Smooth muscle cell (in vitro differentiated cells): Measurements from ENCODE around the gene NCAM1. TPM values are rescaled to one million over a fixed set of nuclear protein-coding genes. Genes with fewer than 3 reads are reported as not detected.

ENCODE experiments used
- DNase-seq: peaks from one replicate; lab custom pipeline; 2025; ENCODE audit not compliant: unreplicated experiment; lab: John Stamatoyannopoulos, UW
- H2AFZ ChIP-seq: fragments of 200-600 bp; sonication (generic); 2 replicates; pipeline ENCODE4 v1.6.0; 2016; ENCODE audit warnings: antibody characterized with exemption, low read depth, mild to moderate bottlenecking
- H3F3A ChIP-seq: fragments of 200-600 bp; sonication (generic); 2 replicates; pipeline ENCODE4 v1.6.0; 2017; ENCODE audit warnings: antibody characterized with exemption, low read depth
- H3K27ac ChIP-seq: fragments of 200-600 bp; sonication (generic); 2 replicates; pipeline ENCODE4 v1.5.1; 2016; ENCODE audit warnings: low read depth, mild to moderate bottlenecking
- H3K27me3 ChIP-seq: fragments of 200-600 bp; sonication (generic); 2 replicates; pipeline ENCODE4 v1.6.1; 2016; ENCODE audit warnings: low read depth, mild to moderate bottlenecking
- H3K36me3 ChIP-seq: fragments of 200-600 bp; sonication (generic); 2 replicates; pipeline ENCODE4 v1.5.1; 2016; ENCODE audit warnings: low read depth
- H3K4me1 ChIP-seq: fragments of 200-600 bp; sonication (generic); 2 replicates; pipeline ENCODE4 v1.5.1; 2016; ENCODE audit warnings: low read depth
- H3K4me2 ChIP-seq: fragments of 200-600 bp; sonication (generic); 2 replicates; pipeline ENCODE4 v1.6.0; 2016; ENCODE audit warnings: mild to moderate bottlenecking
- H3K4me3 ChIP-seq: fragments of 200-600 bp; sonication (generic); 2 replicates; pipeline ENCODE4 v1.5.1; 2016; ENCODE audit warnings: mild to moderate bottlenecking
- H3K79me2 ChIP-seq: fragments of 200-600 bp; sonication (generic); 2 replicates; pipeline ENCODE4 v1.6.0; 2016; ENCODE audit warnings: low read depth, mild to moderate bottlenecking
- H3K9ac ChIP-seq: fragments of 200-600 bp; sonication (generic); 2 replicates; pipeline ENCODE4 v1.6.0; 2016; ENCODE audit warnings: low read depth
- H3K9me3 ChIP-seq: fragments of 200-600 bp; sonication (generic); replicated peaks from 2 replicates; pipeline ENCODE4 v1.5.1; 2016; ENCODE audit warnings: low read depth
- H4K20me1 ChIP-seq: fragments of 200-600 bp; sonication (generic); 2 replicates; pipeline ENCODE4 v1.6.0; 2016; ENCODE audit warnings: low read depth
- WGBS: methylation state at CpG from one replicate; pipeline ENCODE4 v1.1.7; 2016; ENCODE audit warnings: low lambda C conversion rate; 5-methylcytosine and 5-hydroxymethylcytosine counted together
- polyA plus RNA-seq: library from polyadenylated mRNA; unstranded; fragments of >200 nt; fragmentation: Nextera tagmentation; extraction: Ambion mirVana; gene quantifications from 2 replicates; pipeline ENCODE4 v1.2.1, GENCODE V29; 2016
- total RNA-seq: library from RNA; depleted of rRNA; stranded (reverse); fragments of >200 nt; gene quantifications from 2 replicates; pipeline ENCODE4 v1.2.3, GENCODE V29; 2014
- TF ChIP-seq, protein P1 (sequence below): fragments of 200-600 bp; sonication (generic); IDR thresholded peaks from 2 replicates; pipeline ENCODE4 v1.5.1; 2017; ENCODE audit warnings: borderline replicate concordance, mild to moderate bottlenecking, antibody characterized with exemption; ENCODE audit not compliant: insufficient read depth, poor library complexity, severe bottlenecking

NCAM1 gene
- total and polyA plus RNA-seq, 2 experiments from 2014 or later, result 8.1 to 12.0 TPM

DNA sequence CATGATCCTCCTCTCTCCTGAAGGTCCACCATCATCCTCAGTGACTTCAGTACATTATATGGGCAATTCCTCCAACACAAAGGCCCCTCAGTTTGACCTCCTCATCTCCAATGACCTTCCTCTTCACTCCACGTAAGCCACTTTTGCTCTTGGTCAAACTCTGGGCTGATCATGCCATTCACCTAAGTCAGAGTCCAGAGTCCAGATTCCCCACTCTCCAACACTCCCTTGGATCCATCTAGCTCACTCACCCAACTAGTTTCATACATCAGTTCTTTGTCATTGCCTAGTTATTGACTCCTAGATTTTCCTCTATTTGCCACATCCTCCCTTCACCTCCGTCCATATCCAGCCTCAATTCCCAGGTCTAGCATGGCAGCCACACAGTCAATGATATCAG lies 322.7 kb downstream of the NCAM1 start:
- H3K27ac ChIP-seq, result no peak overlapping the region
- no peak overlapping the region for H2AFZ ChIP-seq
- no peak overlapping the region for H3K9ac ChIP-seq
- no peak overlapping the region for H3K4me3 ChIP-seq
- H3K36me3 ChIP-seq, result no peaks in the 10 kb centered on the region
- DNase-seq, result no peak
- H3K79me2 ChIP-seq, result no peaks in the 10 kb centered on the region
- H3K4me2 ChIP-seq, result no peak overlapping the region
- WGBS, result 92% methylated on average over 2 of the region's 2 CpGs
- H3K4me1 ChIP-seq, result peaks cover 3% of the 10 kb centered on the region
- TF ChIP-seq, protein P1, sequence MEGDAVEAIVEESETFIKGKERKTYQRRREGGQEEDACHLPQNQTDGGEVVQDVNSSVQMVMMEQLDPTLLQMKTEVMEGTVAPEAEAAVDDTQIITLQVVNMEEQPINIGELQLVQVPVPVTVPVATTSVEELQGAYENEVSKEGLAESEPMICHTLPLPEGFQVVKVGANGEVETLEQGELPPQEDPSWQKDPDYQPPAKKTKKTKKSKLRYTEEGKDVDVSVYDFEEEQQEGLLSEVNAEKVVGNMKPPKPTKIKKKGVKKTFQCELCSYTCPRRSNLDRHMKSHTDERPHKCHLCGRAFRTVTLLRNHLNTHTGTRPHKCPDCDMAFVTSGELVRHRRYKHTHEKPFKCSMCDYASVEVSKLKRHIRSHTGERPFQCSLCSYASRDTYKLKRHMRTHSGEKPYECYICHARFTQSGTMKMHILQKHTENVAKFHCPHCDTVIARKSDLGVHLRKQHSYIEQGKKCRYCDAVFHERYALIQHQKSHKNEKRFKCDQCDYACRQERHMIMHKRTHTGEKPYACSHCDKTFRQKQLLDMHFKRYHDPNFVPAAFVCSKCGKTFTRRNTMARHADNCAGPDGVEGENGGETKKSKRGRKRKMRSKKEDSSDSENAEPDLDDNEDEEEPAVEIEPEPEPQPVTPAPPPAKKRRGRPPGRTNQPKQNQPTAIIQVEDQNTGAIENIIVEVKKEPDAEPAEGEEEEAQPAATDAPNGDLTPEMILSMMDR, result no peak
- no peaks in the 10 kb centered on the region for H4K20me1 ChIP-seq
- H3K27me3 ChIP-seq, result no peaks in the 10 kb centered on the region
- H3F3A ChIP-seq, result no peaks in the 10 kb centered on the region
- no peaks in the 10 kb centered on the region for H3K9me3 ChIP-seq

DNA sequence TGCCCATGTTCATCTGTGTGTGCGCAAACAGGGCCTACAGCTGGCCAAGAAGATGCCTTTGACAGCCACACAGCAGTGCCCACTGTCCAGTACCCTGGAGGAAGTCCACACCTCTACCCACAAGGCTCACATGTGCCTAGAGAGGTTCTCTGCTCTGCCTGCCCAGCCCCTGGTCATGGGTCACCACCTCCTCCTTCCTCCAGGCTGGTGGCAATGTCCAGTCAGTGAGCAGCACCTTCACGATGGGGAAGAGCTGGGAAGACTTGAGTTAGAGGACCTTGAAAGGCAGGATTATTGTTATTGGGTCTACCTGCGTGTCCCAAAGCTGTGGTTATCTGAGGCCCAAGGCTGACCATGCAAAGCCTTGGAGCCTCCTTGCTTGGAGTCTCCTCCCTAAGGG lies 324.8 kb downstream of the NCAM1 start:
- H3K9me3 ChIP-seq, result no peaks in the 10 kb centered on the region
- H3K27ac ChIP-seq, result no peak overlapping the region
- peaks cover 3% of the 10 kb centered on the region for H3K4me1 ChIP-seq
- DNase-seq, result no peak
- no peaks in the 10 kb centered on the region for H3F3A ChIP-seq
- no peak overlapping the region for H3K4me3 ChIP-seq
- no peaks in the 10 kb centered on the region for H3K36me3 ChIP-seq
- H4K20me1 ChIP-seq, result no peaks in the 10 kb centered on the region
- no peak overlapping the region for H2AFZ ChIP-seq
- no peaks in the 10 kb centered on the region for H3K27me3 ChIP-seq
- TF ChIP-seq, protein P1, result no peak
- no peaks in the 10 kb centered on the region for H3K79me2 ChIP-seq
- H3K9ac ChIP-seq, result no peak overlapping the region
- no peak overlapping the region for H3K4me2 ChIP-seq
- 96% methylated on average over 3 of the region's 3 CpGs for WGBS

DNA sequence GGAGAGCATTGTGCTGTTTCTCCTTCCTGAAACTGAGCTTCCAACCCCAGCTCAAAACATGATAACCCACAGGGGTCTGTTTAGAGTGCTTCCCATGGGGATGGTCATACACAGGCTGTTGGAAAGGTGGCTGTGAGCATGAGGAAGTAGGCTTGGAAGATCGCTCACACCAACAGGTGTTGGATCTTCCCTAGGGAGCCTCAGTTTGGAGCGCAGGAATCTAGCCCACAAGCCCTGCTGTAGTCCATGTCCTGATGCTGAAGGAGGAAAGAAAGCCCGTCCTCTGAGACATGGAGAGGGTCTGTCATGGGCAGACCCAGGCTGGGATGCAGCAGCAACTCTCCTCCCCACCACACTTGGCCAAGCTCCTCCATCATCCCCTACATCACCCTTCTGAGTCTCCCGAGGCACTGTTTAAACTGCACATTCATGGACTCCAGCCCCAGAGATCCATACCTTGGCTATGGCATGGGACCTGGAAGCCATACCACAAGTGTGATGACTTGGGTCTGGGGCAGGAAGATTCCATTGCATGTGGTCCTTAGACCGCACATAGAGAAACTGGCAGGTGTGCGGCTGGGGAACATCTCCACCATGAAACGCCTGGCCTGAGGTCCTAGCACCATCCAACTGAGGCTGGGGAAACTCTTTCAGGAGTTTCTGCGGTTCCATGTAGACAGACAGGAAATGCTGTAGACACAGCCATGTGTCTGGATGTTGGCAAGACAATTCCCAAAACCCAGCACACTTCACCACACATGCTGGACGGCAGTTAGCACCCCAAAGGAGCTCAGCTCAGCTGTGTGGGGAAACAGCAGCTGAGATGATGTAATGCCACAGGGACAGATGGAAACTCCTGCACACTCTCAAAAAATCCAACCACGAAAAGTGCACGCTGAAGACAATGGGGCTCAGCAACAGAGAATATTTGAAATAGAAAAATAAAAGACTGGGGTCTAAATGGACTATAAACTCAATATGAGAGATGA lies 325.6 kb downstream of the NCAM1 start:
- no peak overlapping the region for H3K9ac ChIP-seq
- no peak overlapping the region for H3K27ac ChIP-seq
- H4K20me1 ChIP-seq, result no peaks in the 10 kb centered on the region
- H3K4me3 ChIP-seq, result no peak overlapping the region
- H3K36me3 ChIP-seq, result no peaks in the 10 kb centered on the region
- H3K4me2 ChIP-seq, result no peak overlapping the region
- H3K9me3 ChIP-seq, result no peaks in the 10 kb centered on the region
- WGBS, result 70% methylated on average over 11 of the region's 11 CpGs
- no peaks in the 10 kb centered on the region for H3F3A ChIP-seq
- H3K4me1 ChIP-seq, result peaks cover 3% of the 10 kb centered on the region
- no peak for DNase-seq
- no peaks in the 10 kb centered on the region for H3K27me3 ChIP-seq
- no peak overlapping the region for H2AFZ ChIP-seq
- TF ChIP-seq, protein P1, result no peak
- H3K79me2 ChIP-seq, result no peaks in the 10 kb centered on the region
